WTC11 (cell line): Measurements from ENCODE around the gene SHANK2. TPM values are rescaled to one million over a fixed set of nuclear protein-coding genes. Genes with fewer than 3 reads are reported as not detected.

Experiments
- ATAC-seq: fragments of 200-7000 bp; cut with Tn5 transposase; 2 replicates; pipeline ENCODE4 v1.10.0; 2021; ENCODE audit warnings: mild to moderate bottlenecking, moderate library complexity
- CTCF ChIA-PET: fragments of 300-600 bp; sonication (Branson Sonifier 250); formaldehyde crosslinking; loops from one replicate; lab custom pipeline; 2021; ENCODE audit warnings: antibody characterized with exemption; lab: Charles Lee
- POLR2A ChIA-PET: fragments of 350-600 bp; sonication (Branson Sonifier 250); formaldehyde crosslinking; loops from one replicate; lab custom pipeline; 2021; ENCODE audit warnings: antibody characterized with exemption; lab: Charles Lee
- DNase-seq: peaks from one replicate; pipeline ENCODE4 v3.0.0; 2021; ENCODE audit warnings: low spot score
- H3K27ac Mint-ChIP-seq: 2 replicates; pipeline ENCODE4 v1.8.0; 2021; ENCODE audit warnings: mixed read lengths
- H3K27me3 Mint-ChIP-seq: 2 replicates; pipeline ENCODE4 v1.8.0; 2021; ENCODE audit warnings: low read depth, mild to moderate bottlenecking, moderate library complexity, mixed read lengths
- H3K36me3 Mint-ChIP-seq: 2 replicates; pipeline ENCODE4 v1.8.0; 2021; ENCODE audit warnings: mixed read lengths
- H3K4me1 Mint-ChIP-seq: 2 replicates; pipeline ENCODE4 v1.8.0; 2022; ENCODE audit warnings: mixed read lengths
- H3K4me3 Mint-ChIP-seq: 2 replicates; pipeline ENCODE4 v1.8.0; 2021; ENCODE audit warnings: mild to moderate bottlenecking, moderate library complexity, mixed read lengths
- H3K9me3 Mint-ChIP-seq: 2 replicates; pipeline ENCODE4 v1.8.0; 2021; ENCODE audit warnings: mixed read lengths
- EMX1 ChIP-seq: fragments of 250-450 bp; sonication (Bioruptor Pico); IDR thresholded peaks from 2 replicates; pipeline ENCODE4 v1.8.0; 2021; ENCODE audit warnings: mild to moderate bottlenecking
- ETV6 ChIP-seq: sonication (generic); formaldehyde crosslinking; IDR thresholded peaks from 2 replicates; pipeline ENCODE4 v1.8.1; 2022; ENCODE audit warnings: mild to moderate bottlenecking, missing genetic modification reagents
- HMGA2 ChIP-seq: fragments of 250-450 bp; sonication (Bioruptor Pico); IDR thresholded peaks from 2 replicates; pipeline ENCODE4 v1.4.0; 2021; ENCODE audit warnings: mild to moderate bottlenecking, moderate library complexity
- JAZF1 ChIP-seq: fragments of 250-450 bp; sonication (Bioruptor Pico); IDR thresholded peaks from 2 replicates; pipeline ENCODE4 v1.9.0; 2021; ENCODE audit warnings: moderate library complexity, mild to moderate bottlenecking, inconsistent platforms
- NR1H2 ChIP-seq: sonication (generic); formaldehyde crosslinking; IDR thresholded peaks from 2 replicates; pipeline ENCODE4 v1.9.0; 2021; ENCODE audit warnings: mild to moderate bottlenecking, moderate library complexity, missing genetic modification reagents
- PRDM15 ChIP-seq: sonication (generic); formaldehyde crosslinking; IDR thresholded peaks from 2 replicates; pipeline ENCODE4 v1.8.0; 2022; ENCODE audit warnings: missing genetic modification reagents
- PREB ChIP-seq: sonication (generic); formaldehyde crosslinking; IDR thresholded peaks from 2 replicates; pipeline ENCODE4 v1.8.1; 2022; ENCODE audit warnings: mild to moderate bottlenecking, missing genetic modification reagents, moderate library complexity, borderline replicate concordance
- ZBTB21 ChIP-seq: sonication (generic); formaldehyde crosslinking; IDR thresholded peaks from 2 replicates; pipeline ENCODE4 v1.8.1; 2023; ENCODE audit warnings: mild to moderate bottlenecking, missing genetic modification reagents, borderline replicate concordance
- ZMAT4 ChIP-seq: fragments of 250-450 bp; sonication (Bioruptor Pico); IDR thresholded peaks from 2 replicates; pipeline ENCODE4 v1.9.0; 2021; ENCODE audit warnings: mild to moderate bottlenecking
- ZNF416 ChIP-seq: fragments of 250-450 bp; sonication (Bioruptor Pico); IDR thresholded peaks from 2 replicates; pipeline ENCODE4 v1.9.0; 2021; ENCODE audit warnings: mild to moderate bottlenecking, inconsistent platforms
- total RNA-seq: library from RNA; stranded (reverse); gene quantifications from 3 replicates; pipeline ENCODE4 v1.2.3, GENCODE V29; 2021
- TF ChIP-seq, protein P1 (sequence below): sonication (generic); formaldehyde crosslinking; IDR thresholded peaks from 2 replicates; pipeline ENCODE4 v1.8.1; 2023; ENCODE audit warnings: mild to moderate bottlenecking, moderate library complexity, missing genetic modification reagents
- TF ChIP-seq, protein P2 (sequence below): sonication (generic); formaldehyde crosslinking; IDR thresholded peaks from 2 replicates; pipeline ENCODE4 v1.8.1; 2023; ENCODE audit warnings: mild to moderate bottlenecking, missing genetic modification reagents, moderate library complexity
- TF ChIP-seq, protein P3 (sequence below): sonication (generic); formaldehyde crosslinking; IDR thresholded peaks from 2 replicates; pipeline ENCODE4 v1.8.1; 2023; ENCODE audit warnings: mild to moderate bottlenecking, missing genetic modification reagents
- TF ChIP-seq, protein P4 (sequence below): sonication (generic); formaldehyde crosslinking; IDR thresholded peaks from 2 replicates; pipeline ENCODE4 v1.8.1; 2022; ENCODE audit warnings: missing genetic modification reagents, borderline replicate concordance

SHANK2 gene
- total RNA-seq, 1 experiment from 2014 or later = 64.8 TPM

- Mint-ChIP-seq H3K36me3 (peaks cover 28% of the 10 kb centered on the region), H3K4me3 (no peak overlapping the region), H3K4me1 (peaks cover 47% of the 10 kb centered on the region), H3K9me3 (peaks cover 4% of the 10 kb centered on the region; the same call in 1 of the 2 replicates), H3K27me3 (no peaks in the 10 kb centered on the region), H3K27ac (no peak overlapping the region)
- TF ChIP-seq, protein P1, sequence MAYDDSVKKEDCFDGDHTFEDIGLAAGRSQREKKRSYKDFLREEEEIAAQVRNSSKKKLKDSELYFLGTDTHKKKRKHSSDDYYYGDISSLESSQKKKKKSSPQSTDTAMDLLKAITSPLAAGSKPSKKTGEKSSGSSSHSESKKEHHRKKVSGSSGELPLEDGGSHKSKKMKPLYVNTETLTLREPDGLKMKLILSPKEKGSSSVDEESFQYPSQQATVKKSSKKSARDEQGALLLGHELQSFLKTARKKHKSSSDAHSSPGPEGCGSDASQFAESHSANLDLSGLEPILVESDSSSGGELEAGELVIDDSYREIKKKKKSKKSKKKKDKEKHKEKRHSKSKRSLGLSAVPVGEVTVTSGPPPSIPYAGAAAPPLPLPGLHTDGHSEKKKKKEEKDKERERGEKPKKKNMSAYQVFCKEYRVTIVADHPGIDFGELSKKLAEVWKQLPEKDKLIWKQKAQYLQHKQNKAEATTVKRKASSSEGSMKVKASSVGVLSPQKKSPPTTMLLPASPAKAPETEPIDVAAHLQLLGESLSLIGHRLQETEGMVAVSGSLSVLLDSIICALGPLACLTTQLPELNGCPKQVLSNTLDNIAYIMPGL (CRISPR knock-in tag) = no peak
- TF ChIP-seq ZMAT4 (CRISPR knock-in tag) (no peak), PRDM15 (CRISPR knock-in tag) (no peak), PREB (CRISPR knock-in tag) (no peak), EMX1 (no peak), ZBTB21 (no peak)
- TF ChIP-seq, protein P2, sequence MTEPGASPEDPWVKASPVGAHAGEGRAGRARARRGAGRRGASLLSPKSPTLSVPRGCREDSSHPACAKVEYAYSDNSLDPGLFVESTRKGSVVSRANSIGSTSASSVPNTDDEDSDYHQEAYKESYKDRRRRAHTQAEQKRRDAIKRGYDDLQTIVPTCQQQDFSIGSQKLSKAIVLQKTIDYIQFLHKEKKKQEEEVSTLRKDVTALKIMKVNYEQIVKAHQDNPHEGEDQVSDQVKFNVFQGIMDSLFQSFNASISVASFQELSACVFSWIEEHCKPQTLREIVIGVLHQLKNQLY (CRISPR knock-in tag) = no peak
- CTCF ChIA-PET = interaction anchor here (0.7 kb wide), 2 partner anchors 107 to 1081 kb away, joined by 3 read pairs; no protein-coding TSS in a partner anchor
- POLR2A ChIA-PET = interaction anchor here (0.6 kb wide), 1 partner anchor 12 kb away, joined by 3 read pairs; no protein-coding TSS in a partner anchor
- no peak for DNase-seq
- no peak for ATAC-seq
These were observed 41.5 kb downstream of the SHANK2 start for GRCh38 chr11:71210861-71211260.

DNA sequence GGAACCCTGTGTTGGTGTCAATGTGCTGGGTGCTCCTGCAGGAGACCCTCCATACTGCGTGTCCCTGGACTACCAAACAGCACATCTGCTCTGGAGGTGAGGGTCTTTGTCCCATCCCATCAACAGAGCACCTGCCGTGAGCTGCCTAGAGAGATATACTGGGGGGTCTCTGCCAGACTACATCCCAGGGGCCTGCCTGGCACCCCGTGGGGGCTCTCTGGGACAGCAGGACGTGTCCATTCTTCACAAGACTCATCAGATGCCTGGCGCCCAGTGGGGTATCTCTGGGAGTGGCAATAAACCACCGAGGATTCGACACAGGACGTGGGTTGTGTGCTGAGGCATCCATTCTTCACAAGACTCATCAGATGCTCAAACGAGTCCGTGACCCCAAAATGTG is 42.7 kb downstream of the SHANK2 start:
- DNase-seq = no peak
- ATAC-seq = no peak
- CTCF ChIA-PET = no interaction called here
- Mint-ChIP-seq H3K27me3 (no peaks in the 10 kb centered on the region), H3K4me3 (no peak overlapping the region), H3K9me3 (peaks cover 4% of the 10 kb centered on the region; the same call in 1 of the 2 replicates), H3K36me3 (peaks cover 22% of the 10 kb centered on the region), H3K4me1 (peaks cover 47% of the 10 kb centered on the region), H3K27ac (no peak overlapping the region)
- TF ChIP-seq, protein P3, sequence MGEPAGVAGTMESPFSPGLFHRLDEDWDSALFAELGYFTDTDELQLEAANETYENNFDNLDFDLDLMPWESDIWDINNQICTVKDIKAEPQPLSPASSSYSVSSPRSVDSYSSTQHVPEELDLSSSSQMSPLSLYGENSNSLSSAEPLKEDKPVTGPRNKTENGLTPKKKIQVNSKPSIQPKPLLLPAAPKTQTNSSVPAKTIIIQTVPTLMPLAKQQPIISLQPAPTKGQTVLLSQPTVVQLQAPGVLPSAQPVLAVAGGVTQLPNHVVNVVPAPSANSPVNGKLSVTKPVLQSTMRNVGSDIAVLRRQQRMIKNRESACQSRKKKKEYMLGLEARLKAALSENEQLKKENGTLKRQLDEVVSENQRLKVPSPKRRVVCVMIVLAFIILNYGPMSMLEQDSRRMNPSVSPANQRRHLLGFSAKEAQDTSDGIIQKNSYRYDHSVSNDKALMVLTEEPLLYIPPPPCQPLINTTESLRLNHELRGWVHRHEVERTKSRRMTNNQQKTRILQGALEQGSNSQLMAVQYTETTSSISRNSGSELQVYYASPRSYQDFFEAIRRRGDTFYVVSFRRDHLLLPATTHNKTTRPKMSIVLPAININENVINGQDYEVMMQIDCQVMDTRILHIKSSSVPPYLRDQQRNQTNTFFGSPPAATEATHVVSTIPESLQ (CRISPR knock-in tag) = no peak
- TF ChIP-seq ETV6 (no peak), ZNF416 (no peak), JAZF1 (no peak), NR1H2 (no peak), HMGA2 (no peak)
- TF ChIP-seq, protein P2 (CRISPR knock-in tag) = no peak
- TF ChIP-seq, protein P4, sequence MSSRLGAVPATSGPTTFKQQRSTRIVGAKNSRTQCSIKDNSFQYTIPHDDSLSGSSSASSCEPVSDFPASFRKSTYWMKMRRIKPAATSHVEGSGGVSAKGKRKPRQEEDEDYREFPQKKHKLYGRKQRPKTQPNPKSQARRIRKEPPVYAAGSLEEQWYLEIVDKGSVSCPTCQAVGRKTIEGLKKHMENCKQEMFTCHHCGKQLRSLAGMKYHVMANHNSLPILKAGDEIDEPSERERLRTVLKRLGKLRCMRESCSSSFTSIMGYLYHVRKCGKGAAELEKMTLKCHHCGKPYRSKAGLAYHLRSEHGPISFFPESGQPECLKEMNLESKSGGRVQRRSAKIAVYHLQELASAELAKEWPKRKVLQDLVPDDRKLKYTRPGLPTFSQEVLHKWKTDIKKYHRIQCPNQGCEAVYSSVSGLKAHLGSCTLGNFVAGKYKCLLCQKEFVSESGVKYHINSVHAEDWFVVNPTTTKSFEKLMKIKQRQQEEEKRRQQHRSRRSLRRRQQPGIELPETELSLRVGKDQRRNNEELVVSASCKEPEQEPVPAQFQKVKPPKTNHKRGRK (CRISPR knock-in tag) = no peak
- POLR2A ChIA-PET = no interaction called here
